NCI-H2081 (cell line): ENCODE results near the gene MAD1L1.

Source experiments
- DNase-seq, 2 experiments: peaks; one replicate each; lab custom pipeline; 2025; lab: John Stamatoyannopoulos, UW

Gene MAD1L1

DNA sequence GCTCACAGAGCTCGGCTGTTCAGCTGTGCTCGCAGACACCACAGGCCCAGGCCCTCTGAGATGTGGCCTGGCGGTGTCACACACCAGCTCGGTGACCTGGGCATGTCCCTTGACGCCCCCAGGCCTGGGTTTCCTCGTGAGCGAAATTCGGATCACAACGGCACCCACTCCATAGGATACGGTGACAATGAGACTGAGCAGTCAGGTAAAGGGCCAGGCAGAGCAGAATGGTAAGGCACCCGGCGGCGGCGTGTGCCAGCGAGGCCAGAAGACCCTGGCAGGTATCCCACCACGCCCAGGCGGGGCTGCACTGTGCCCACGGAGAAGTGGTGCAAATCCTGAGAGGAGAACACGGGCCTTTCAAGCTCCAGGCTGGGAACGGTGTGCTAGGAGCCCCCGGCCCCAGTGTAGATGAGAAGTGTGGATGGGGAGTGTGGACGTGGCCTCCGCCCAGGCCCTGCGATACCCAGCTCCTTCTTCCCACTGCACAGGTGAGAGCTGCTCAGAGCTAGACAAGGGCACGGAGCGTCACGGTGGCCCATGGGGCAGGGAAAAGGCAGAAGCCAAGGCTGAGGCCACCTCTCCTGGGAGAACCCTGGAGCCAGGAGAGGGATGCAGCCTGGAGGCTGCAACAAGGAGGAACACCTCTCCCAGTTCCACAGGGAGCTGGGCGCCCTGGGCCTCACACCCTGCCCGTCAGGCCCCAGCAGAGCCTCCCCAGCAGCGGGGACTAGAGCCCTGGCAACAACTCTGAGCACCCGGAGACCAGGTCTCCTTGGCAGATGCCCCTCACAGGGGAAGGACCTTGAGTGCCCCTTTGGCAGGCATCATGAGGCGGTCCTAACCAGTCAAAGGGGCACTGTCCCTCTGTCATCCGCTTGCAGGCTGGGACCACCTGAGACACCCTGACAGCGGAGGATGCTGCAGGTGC lies 219.1 kb downstream of the MAD1L1 start:
- DNase-seq: no peak

DNA sequence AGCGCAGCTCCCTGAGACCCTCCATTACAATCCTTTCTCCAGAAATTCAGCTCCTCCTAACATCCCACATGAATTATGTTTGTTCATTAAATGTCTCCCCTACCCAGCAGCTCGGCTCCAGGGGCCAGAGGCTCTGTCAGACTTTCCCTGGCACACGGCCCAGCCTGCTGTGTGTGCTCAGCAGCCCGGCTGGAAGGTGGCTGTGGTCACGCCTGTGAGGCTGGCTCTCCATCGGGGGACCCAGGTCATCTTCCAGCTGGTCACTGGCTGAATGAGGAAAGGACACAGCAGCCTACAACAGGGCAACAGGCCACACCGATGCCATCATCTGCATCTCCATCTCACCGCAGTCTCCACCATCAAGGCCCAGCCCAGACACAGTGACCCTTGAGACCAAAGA lies 219.8 kb downstream of the MAD1L1 start:
- peak; percentile 48 to 75 for DNase-seq

DNA sequence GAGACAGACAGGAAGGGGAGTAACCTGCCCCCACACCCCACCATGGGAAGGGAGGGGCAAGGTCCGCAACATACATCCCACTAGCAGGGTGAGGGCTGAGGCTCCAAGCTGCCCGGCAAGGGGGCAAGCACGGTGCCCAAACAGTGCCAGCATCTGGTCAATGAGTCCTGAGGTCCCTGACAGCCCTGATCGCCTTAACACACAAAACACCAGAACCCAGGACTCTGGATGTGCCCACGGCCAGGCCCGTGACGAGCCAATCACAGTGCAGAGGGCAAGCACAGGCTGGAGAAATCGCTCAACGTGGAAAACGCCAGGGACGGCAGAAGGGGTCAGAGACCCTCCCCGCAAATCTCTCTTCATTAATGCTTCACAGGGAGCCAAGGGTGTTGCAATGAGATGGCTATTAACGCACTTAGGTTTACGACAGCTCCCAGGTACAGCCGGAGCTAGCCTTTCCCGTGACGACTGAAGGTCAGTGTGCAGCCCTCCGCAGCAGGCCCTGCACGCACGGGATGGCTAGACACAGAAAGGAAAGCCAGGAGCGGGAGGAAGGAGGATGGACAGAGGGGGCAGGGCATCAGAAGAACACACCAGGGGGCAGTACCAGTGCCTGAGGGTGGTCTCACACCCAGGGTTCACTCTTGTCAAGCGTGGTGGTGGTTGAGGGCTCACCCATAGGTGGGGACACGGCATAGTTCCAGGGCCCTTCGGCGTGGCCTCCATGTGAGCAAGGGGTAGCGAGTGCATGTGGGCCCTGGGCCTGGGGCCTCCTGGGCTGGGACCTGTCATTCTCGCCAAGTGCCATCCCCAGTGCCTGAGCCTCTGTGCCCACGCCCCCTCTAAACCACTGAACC lies 220.5 kb downstream of the MAD1L1 start:
- DNase-seq: no peak

DNA sequence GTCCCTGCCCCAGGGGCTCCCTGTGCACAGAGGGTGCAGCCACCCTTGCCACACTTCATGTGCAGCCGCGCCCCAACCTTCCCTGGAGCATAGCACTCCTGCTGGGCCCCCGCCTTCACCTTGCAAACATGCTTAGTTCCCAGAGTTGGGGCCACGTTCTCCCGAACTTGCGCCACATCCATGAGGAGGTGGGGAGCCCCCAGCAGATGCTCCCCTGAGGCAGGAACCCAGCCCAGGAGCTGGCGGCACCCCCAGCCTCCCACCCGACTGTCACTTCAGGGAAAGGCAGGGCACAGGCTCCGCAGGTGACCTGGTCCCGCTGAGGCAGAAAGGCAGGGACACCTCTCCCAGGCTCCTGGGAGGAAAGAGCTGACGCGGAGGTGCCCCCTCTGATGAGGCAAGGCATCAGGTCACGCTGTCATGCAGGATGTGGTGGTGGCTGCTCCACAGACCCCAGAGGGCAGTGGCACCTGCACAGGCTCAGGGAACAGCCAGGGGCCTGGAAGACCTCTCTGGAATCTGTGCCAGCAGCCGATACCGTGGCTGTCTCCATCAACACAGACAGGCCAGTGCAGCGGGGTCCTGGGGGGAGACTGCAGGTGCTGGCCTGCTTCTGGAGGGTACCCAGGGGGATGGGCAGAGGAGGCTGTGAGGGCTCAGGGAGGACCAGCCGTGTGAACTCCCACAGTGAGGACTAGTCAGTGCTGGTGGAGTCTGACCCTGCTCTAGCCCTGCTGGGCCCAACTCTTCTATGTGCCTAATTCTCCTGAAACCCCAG lies 221.3 kb downstream of the MAD1L1 start:
- no peak for DNase-seq

DNA sequence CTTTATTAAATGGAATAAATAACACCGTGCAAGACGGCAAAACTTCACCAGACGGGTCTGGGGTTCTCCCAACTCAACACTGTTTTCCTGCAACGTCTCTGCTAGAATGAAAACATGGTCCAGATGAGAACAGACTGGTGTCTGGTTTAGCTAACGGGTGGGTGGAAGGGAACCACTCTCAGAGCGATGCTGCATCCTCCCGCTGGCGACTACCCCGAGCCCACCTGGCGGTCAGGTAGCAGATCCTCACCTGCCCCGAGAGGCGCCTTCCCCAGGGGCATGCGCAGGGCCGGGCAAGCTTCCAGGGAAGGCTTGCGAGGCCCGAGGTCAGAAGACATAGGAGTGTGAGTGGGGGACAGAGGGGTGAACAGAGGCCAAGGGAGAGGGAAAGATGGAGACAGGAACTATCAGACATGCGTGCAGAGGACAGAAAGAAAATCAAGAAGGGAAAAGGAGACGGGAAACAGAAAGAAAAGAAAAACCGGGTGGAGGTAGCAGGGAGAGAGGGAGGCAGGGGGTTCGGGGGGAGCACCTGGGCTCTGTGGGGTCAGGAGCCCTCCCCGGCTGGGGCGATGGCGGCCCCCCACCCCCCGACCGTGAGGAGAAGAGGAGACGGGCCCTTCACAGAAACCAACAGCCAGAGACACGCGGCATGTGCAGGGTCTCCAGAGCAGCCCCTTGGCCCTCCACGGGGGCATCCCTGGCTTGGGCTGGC lies 222.0 kb downstream of the MAD1L1 start:
- no peak for DNase-seq

DNA sequence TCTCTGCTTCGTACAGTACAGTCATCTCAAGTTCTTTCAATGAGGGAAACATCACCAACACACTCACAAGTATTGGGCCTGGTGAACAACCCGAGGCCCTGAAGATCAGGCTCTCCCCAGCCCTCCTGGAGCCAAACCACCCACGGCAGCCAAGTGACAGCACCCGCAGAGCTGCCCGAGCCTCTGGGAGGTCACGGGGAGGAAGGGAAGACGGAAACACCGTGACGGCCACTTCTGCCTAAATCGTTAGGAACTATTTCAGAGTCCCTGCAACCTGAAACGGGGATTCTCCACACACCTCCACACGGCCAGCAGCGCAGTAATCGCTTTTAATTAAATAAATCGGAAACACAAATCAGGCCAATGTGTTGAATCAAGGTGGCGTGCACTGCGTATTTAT lies 222.6 kb downstream of the MAD1L1 start:
- DNase-seq: no peak

DNA sequence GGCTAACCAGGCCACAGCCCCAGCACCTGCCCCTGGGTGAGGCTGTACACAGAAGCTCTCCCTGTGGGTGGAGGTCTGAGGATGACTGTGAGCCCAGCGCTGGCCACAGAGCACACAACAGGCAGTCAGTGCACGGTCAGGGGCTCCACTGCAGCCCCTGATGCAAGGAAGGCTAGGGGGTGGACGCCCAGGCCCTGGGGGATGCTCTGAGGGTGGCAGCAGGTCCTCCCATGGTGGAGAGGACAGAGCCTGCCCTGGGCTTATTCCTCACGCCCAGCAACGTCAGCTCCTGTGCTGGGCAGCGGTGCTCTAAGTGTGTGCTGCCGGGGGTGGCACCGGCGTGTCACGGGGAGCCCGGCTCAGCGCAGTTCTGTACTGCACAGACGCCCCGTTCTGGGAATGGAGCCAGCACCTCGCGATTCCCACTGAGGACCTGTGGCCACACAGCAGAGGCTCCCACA lies 223.2 kb downstream of the MAD1L1 start:
- peak; percentile 26 to 62 for DNase-seq

DNA sequence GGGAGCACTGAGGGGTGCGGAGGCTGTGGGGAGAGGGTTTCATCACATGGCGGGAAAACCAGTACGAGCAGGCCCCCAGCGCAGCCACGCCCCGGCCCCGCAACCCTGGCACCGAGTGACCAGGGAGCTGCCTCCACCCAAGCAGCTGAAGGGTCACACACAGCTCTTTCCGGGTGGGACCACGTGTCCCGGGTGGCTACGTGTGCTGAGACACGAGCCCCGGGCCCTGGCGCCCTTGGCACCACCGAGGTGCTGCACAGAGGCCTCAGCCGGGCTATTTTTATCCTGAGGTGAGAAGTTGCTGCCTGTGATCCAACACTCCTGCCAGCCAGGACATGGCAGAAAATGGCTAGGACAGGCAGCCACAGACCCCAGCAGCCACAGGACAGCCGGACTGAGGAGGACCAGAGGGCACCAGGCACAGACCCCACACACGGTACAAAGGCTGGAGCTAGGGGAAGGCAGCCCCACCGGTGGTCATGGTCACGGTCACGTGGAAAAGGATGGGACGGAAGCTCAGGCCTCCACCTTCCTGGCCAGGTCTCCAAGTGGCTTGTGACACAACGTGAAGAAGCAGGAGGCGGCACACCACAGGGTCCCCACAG lies 223.7 kb downstream of the MAD1L1 start:
- DNase-seq: no peak

DNA sequence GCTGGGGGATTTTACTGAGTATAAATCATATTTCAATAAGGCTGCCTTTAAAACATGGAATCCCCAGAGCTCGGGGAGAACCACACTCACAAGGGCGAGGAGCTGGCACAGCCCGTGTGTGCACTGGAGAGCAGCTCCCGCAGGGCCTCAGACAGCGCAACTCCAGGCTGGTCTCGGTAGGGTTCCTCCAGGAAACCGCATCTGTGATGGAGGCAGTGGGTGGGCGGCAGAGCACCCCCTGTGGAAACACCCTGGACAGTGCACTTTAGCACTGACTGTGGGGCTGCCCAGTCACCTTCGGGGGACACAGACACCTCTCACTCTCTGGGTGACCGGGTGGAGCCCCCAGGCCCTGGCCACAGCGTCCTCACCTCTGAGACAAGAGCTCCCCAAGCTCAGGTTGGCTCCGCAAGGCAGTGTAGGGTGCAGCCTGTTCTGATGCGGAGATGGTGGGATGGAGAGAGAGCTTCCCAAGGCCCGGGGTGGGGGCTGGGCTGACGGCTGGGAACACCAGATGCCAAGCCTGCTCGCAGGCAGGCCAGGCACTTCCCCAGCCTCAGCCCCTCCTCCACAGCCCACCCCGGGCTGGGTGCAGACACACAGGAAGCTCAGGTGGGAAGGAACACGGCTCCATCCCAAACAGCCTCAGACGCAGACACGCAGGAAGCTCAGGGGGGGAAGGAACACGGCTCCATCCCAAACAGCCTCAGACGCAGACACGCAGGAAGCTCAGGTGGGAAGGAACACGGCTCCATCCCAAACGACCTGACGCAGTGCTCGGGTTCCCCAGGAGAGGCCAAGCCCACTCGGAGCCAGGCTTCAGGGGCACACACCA lies 224.4 kb downstream of the MAD1L1 start:
- DNase-seq: no peak

DNA sequence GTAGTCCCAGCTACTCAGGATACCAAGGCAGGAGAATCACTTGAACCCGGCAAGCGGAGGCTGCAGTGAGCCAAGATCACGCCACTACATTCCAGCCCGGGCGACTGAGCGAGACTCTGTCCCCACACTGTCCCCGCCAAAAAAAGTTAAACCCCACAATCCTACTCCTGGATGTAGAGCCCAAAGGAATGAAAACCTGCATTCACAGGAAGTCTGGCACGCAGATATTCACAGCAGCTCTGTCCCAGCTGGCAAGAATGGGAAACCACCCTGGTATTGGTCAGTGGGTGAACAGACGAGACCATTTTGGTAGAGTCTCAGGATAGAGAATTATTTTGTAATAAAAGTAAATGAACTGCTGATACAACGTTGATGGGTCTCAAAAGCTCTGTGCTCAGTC lies 225.2 kb downstream of the MAD1L1 start:
- no peak for DNase-seq

DNA sequence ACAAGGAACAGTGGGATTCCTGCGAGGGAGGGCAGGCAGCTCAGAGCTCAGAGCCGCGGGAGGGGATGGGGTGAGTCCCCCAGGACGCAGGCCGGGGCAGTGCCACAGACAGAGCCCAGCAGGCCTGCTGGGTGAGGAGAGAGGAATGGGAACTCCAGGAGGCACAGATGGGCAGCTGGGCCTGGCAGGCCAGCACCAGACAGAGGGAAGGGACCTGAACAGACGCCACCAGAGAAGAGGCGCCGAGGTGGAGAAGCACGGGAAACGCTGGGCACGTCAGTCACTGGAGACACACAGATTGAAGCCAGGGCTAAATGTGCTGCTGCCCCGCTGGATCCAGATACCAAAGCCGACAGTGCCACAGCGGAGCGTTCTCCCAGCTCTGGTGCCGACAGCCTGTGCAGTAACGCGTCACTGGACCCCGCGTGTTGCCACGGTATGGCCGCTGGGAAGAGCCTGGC lies 225.8 kb downstream of the MAD1L1 start:
- no peak for DNase-seq

DNA sequence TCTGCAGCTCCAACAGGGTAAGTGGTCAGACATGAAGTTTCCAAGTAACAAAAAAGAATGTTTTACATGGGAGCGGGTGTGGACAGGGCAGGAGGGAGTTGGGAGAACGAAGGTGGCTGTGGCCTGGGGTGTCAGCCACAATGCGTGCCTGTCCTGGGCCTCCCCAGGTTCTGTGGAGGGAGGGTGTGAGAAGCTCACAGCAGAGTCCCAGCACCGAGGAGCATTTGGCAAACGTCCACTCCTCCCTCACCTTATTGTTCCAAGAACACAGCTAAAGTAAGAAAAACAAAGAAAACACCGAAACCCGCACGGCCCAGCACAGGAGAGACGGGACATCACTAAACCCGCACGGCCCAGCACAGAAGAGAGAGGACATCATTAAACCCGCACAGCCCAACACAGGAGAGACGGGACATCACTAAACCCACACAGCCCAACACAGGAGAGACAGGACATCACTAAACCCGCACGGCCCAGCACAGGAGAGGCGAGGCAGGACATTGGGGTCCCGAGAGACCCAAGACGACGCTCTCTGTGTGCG lies 226.4 kb downstream of the MAD1L1 start:
- DNase-seq: no peak

DNA sequence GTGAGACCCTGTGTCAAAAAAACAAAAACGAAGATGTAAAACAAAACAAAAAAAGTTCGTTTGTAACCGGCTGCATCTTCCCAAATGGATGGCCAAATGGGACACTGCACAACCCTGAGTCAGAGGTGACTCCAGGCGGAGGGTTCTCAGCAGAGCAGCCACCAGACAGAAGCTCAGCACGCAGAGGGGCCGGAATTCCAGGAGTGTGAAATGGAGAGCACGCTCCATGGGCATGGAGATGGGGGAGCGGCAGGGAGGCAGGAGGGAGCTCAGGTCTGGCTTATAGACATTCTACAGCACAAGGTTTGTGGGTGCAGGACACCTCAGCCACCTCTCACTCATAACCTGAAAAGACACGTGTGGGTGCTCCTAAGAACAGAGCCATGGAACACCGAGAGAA lies 227.0 kb downstream of the MAD1L1 start:
- DNase-seq: no peak

DNA sequence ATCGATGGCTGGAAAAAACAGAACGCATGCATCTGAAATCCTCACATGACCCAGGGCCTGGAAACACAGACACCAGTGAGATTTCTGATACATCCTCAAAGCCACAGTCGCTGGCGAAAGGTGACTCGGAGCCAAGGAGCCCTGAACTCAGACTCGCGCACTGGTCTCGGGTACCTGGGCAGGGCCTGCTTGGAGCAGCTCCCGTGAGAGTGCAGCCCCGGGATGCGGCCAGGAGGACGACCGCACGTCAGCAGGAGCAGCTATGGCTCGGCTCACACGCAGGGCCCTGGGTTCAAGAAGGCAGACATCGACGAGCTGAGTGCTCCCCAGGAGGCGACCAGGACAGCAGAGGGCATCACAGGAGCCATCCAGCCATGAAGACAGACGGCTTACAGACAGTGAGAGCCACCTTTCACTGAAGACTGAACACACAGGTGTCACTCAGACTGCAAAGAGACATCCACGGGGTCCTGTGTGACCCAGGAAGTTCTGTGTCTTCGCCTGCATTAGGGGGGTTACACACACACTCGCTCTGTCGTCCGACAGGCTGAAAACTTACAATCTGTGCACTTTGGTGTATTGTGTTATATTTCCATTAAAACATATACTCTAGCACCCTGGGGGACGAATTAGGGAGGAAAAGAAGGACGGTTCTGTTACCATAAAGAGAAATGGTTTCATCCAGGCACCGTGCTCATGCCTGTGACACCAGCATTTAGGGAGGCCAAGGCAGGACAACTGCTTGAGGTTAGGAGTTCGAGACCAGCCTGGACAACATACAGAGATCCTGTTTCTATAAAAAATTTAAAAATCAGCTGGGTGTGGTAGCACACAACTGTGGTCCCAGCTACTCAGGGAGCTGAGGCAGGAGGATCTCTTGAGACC lies 227.7 kb downstream of the MAD1L1 start:
- DNase-seq: no peak

DNA sequence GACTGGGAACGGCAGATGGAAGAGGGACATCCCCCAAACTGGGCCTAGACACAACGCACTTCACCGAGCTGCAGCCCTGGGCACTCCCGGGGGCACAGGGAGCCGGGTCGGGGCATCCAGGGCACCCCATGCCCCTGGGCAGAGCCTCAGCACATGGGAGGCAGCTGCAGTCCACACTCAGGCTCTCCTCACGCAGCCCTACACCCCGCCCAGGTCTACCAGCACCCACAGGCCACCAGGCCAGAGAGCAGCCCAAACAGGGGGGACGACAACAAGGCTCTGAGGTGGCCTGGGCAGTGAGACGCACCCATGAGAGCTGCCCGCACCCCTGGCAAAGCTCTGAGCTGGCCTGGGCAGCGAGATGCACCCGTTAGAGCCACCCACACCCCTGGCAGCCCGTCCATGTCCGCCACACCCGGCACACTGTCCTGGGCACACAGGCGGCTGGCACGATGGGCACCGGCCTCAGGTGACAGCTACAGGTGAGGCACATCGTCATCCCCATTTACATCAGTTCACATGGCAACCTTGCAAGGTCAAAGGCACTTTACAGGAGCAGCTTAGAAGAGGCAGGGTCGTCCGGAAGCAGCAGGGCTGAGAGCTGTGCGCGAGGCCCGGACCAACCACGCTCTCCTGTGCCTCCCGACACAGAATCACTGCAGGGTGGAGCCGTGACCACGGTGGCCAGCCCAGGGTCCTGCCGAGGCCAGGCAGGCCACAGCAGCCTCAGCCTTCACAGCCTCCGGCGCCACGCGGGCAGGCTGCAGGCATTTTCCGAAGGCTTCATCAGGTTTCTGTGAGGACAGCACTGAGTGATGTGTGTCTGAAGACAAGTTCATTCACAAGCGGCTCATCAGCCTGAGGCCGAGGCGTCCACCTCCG lies 228.6 kb downstream of the MAD1L1 start:
- no peak for DNase-seq

DNA sequence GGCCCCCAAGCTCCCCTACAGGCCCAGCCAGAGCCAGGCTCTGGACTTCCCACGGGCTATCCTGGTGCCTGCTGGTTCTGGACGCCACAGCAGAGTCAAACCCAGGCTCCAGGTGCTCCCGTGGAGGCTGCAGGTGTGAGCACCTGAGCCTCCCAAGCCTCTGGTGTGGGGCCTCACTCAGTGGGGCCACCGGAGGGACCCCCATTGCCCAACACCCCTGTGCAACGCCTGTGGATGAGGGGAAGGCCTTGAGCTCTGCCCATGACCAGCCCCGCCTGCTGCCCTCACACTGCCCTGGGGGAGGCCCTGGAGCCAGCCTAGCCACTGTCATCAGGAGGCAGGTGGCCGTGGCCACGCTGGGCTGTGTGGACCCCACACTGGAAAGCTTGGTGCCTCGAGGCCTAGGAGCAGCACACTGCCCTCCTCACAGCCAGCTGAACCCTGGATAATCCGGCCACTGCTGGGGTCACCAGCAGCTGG lies 229.3 kb downstream of the MAD1L1 start:
- DNase-seq: no peak
